NT2/D1 (cell line): Measurements from ENCODE around the gene GMPR2.

Experiments
- YY1 ChIP-seq: IDR thresholded peaks from 2 replicates; pipeline ENCODE4 v1.6.1; 2011; ENCODE audit not compliant: insufficient read length, insufficient read depth
- ZNF274 ChIP-seq: IDR thresholded peaks from 2 replicates; pipeline ENCODE4 v1.6.1; 2011; ENCODE audit warnings: mild to moderate bottlenecking, low read depth, low read length

- TF ChIP-seq YY1 (no peak), ZNF274 (no peak)
Observed at GRCh38 chr14:24258119-24258518, 25.4 kb downstream of the GMPR2 start.
